ENCODE results near the gene CCK. TPM values are rescaled to one million over a fixed set of nuclear protein-coding genes. Genes with fewer than 3 reads are reported as not detected.

CCK gene
- total and polyA plus RNA-seq, 4 donors, result 0.28 to 1.2 (median 0.41) TPM; not detected in 1

DNA sequence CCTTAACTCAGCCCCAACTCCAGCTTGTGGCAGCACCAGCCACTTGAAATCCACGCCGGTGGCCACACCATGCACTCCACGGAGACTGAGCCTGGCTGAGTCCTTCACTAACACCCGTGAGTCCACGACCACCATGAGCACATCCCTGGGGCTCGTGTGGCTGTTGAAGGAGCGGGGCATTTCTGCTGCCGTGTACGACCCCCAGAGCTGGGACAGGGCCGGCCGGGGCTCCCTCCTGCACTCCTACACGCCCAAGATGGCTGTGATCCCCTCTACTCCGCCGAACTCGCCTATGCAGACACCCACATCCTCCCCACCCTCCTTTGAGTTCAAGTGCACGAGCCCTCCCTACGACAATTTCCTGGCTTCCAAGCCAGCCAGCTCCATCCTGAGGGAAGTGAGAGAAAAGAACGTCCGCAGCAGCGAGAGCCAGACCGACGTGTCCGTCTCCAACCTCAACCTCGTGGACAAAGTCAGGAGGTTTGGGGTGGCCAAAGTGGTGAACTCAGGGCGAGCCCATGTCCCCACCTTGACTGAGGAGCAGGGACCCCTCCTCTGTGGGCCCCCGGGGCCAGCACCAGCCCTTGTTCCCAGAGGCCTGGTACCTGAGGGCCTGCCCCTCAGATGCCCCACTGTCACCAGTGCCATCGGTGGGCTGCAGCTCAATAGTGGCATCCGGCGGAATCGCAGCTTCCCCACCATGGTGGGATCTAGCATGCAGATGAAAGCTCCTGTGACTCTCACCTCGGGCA lies 42.9 kb downstream of the CCK start:
- ATAC-seq (ENCODE audit: insufficient read depth, low FRiP score), result no peak
- H3K9me3 ChIP-seq (ENCODE audit: control insufficient read depth in 4 of 4, insufficient read depth in 3 of 4, low read length in 3 of 4), result peaks cover 0 to 1% (median 0%) of the 10 kb centered on the region in 4 donors
- H3K36me3 ChIP-seq (ENCODE audit: control insufficient read depth in 4 of 4, insufficient read depth in 4 of 4, low read length in 4 of 4), result peaks cover 0 to 28% (median 7%) of the 10 kb centered on the region in 4 donors
- H3K9ac ChIP-seq (ENCODE audit: insufficient read depth in 1 of 2, low read length in 2 of 2), result no peak overlapping the region
- no peak for DNase-seq
- H3K27ac ChIP-seq (ENCODE audit: low read depth in 1 of 2, low read length in 1 of 2), result no peak overlapping the region
- no peaks in the 10 kb centered on the region for H3K27me3 ChIP-seq (ENCODE audit: control insufficient read depth in 3 of 3, insufficient read depth in 3 of 3, low read length in 2 of 3)
- 93 to 94% methylated on average over 31 of the region's 31 CpGs for WGBS, 2 donors
- H3K4me1 ChIP-seq (ENCODE audit: control insufficient read depth in 5 of 5, insufficient read depth in 5 of 5, low read length in 5 of 5), result peaks cover 0 to 3% (median 0%) of the 10 kb centered on the region in 5 donors
- TF ChIP-seq, protein P1, sequence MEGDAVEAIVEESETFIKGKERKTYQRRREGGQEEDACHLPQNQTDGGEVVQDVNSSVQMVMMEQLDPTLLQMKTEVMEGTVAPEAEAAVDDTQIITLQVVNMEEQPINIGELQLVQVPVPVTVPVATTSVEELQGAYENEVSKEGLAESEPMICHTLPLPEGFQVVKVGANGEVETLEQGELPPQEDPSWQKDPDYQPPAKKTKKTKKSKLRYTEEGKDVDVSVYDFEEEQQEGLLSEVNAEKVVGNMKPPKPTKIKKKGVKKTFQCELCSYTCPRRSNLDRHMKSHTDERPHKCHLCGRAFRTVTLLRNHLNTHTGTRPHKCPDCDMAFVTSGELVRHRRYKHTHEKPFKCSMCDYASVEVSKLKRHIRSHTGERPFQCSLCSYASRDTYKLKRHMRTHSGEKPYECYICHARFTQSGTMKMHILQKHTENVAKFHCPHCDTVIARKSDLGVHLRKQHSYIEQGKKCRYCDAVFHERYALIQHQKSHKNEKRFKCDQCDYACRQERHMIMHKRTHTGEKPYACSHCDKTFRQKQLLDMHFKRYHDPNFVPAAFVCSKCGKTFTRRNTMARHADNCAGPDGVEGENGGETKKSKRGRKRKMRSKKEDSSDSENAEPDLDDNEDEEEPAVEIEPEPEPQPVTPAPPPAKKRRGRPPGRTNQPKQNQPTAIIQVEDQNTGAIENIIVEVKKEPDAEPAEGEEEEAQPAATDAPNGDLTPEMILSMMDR (IDR thresholded peaks at IDR 0.05; ENCODE audit: control extremely low read depth, extremely low read depth), result no peak
- H3K4me3 ChIP-seq, result no peak overlapping the region

DNA sequence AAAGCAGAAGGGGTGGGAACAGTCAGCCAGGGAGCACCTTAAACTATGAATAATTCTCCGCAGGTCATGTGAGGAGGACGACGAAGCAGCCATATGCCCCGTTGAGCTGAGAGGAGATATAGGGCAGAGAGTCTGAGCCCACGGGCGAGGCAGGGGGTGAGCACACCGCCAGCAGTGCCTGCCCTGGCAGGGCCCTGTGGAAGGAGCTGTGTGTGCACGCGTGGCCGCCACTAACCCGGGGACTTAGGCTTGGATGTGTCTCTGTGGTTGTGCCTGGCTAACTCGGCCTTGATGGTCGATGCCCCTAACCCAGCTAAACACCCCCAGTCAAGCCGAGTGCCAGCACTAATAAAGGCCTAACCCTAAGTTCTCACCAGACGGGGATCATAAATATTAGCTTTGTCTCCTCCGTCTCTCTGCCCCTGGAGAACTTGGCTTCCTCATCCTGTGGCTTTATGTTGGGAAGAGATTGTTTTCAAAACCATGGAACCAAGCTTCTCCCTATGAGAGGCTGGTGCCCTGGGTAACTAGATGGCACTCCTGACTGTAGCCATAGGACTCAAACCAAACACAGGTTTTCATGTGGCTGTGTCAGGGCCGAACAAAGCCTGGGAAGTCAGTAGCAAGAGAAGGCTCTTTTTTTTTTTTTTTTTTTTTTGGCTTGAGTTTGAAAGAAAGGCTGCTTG lies 45.4 kb downstream of the CCK start:
- TF ChIP-seq, protein P1 (IDR thresholded peaks at IDR 0.05; ENCODE audit: control extremely low read depth, extremely low read depth), result no peak
- WGBS, 2 donors, result 93 to 97% methylated on average over 17 of the region's 17 CpGs
- Histone ChIP-seq H3K4me3 (no peak overlapping the region), H3K9me3 (ENCODE audit: control insufficient read depth in 4 of 4, insufficient read depth in 3 of 4, low read length in 3 of 4) (peaks cover 0 to 1% (median 0%) of the 10 kb centered on the region in 4 donors), H3K36me3 (ENCODE audit: control insufficient read depth in 4 of 4, insufficient read depth in 4 of 4, low read length in 4 of 4) (peaks cover 0 to 29% (median 7%) of the 10 kb centered on the region in 4 donors), H3K9ac (ENCODE audit: insufficient read depth in 1 of 2, low read length in 2 of 2) (no peak overlapping the region), H3K4me1 (ENCODE audit: control insufficient read depth in 5 of 5, insufficient read depth in 5 of 5, low read length in 5 of 5) (peaks cover 0 to 3% (median 0%) of the 10 kb centered on the region in 5 donors), H3K27ac (ENCODE audit: low read depth in 1 of 2, low read length in 1 of 2) (no peak overlapping the region), H3K27me3 (ENCODE audit: control insufficient read depth in 3 of 3, insufficient read depth in 3 of 3, low read length in 2 of 3) (no peaks in the 10 kb centered on the region)
- DNase-seq, result no peak
- no peak for ATAC-seq (ENCODE audit: insufficient read depth, low FRiP score)

DNA sequence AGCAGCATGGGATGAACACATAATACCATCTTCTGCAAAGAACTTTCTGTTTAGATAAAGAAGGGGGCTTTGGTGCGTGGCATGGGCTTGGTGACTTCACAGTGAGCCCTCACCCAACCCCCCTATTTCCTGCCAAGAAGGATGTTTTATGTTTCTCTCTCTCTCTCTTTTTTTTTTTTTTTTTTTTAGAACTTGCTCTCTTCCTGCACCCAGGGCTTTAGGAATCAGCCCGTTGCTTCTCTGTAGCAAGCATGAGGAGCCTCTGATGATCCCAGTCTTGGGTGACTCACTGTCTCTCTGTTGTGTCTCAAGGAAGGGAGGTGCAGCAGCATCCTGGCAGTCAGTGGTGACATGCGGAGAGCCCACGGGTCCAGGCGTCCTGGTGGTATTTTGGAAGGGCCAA lies 49.1 kb downstream of the CCK start:
- H3K27ac ChIP-seq (ENCODE audit: low read depth in 1 of 2, low read length in 1 of 2), result no peak overlapping the region
- H3K9ac ChIP-seq (ENCODE audit: insufficient read depth in 1 of 2, low read length in 2 of 2), result no peak overlapping the region
- 67 to 69% methylated on average over 5 of the region's 5 CpGs for WGBS, 2 donors
- H3K27me3 ChIP-seq (ENCODE audit: control insufficient read depth in 3 of 3, insufficient read depth in 3 of 3, low read length in 2 of 3), result no peaks in the 10 kb centered on the region
- ATAC-seq (ENCODE audit: insufficient read depth, low FRiP score) (no peak), DNase-seq (no peak)
- no peaks in the 10 kb centered on the region for H3K9me3 ChIP-seq (ENCODE audit: control insufficient read depth in 4 of 4, insufficient read depth in 3 of 4, low read length in 3 of 4)
- H3K4me3 ChIP-seq, result no peak overlapping the region
- peaks cover 0 to 4% (median 0%) of the 10 kb centered on the region in 5 donors for H3K4me1 ChIP-seq (ENCODE audit: control insufficient read depth in 5 of 5, insufficient read depth in 5 of 5, low read length in 5 of 5)
- peaks cover 0 to 27% (median 4%) of the 10 kb centered on the region in 4 donors for H3K36me3 ChIP-seq (ENCODE audit: control insufficient read depth in 4 of 4, insufficient read depth in 4 of 4, low read length in 4 of 4)
- TF ChIP-seq, protein P1 (IDR thresholded peaks at IDR 0.05; ENCODE audit: control extremely low read depth, extremely low read depth), result no peak
